Ovary (tissue), 3 donors: ENCODE data around the gene SMG6.

Source experiments
- EP300 ChIP-seq: sonication (generic); formaldehyde crosslinking; IDR thresholded peaks from one replicate; pipeline ENCODE4 v1.6.1; 2017; ENCODE audit warnings: antibody characterized with exemption
- TF ChIP-seq, protein P1 (sequence below), 3 donors: fragments of 450-650 bp in 2 of 3; fragments of 200-600 bp in 1 of 3; IDR thresholded peaks; one replicate each; pipeline versions ENCODE4 v1.5.1 to v1.8.0; 2016 to 2022; ENCODE audit warnings: antibody characterized with exemption in 3 of 3, mild to moderate bottlenecking in 1 of 3
- donor health status: DM: no; HTN: no; CAD: no.

DNA sequence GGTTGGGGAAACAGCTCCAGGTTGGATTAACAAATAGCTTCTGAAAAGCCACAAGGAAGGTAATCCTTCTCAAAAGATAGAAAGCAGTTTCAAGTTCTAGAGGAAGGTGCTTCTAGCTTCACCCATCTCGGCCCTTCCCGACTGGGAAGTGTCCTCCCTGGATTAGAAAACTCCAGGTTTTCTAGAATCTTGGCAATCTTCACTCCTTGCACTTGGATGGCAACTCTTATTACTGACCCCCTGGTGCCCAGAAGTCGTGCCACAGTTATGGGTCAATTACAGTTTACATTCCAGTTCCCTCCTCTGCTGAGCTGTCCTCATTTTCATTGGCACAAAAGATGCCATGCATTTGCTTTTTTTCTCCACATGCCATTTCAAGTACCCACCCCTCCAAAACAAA is 65.6 kb downstream of the SMG6 start:
- TF ChIP-seq, protein P1, sequence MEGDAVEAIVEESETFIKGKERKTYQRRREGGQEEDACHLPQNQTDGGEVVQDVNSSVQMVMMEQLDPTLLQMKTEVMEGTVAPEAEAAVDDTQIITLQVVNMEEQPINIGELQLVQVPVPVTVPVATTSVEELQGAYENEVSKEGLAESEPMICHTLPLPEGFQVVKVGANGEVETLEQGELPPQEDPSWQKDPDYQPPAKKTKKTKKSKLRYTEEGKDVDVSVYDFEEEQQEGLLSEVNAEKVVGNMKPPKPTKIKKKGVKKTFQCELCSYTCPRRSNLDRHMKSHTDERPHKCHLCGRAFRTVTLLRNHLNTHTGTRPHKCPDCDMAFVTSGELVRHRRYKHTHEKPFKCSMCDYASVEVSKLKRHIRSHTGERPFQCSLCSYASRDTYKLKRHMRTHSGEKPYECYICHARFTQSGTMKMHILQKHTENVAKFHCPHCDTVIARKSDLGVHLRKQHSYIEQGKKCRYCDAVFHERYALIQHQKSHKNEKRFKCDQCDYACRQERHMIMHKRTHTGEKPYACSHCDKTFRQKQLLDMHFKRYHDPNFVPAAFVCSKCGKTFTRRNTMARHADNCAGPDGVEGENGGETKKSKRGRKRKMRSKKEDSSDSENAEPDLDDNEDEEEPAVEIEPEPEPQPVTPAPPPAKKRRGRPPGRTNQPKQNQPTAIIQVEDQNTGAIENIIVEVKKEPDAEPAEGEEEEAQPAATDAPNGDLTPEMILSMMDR (IDR thresholded peaks at IDR 0.05): no peak
- TF ChIP-seq EP300: no peak
